Measurements from ENCODE around the gene POLN. TPM values are rescaled to one million over a fixed set of nuclear protein-coding genes. Genes with fewer than 3 reads are reported as not detected.

The POLN gene
- polyA plus RNA-seq, 3 donors: 0.08 to 0.33 (median 0.28) TPM

GRCh38 chr4:2260344-2261109, 18.6 kb upstream of the POLN start:
- H3K4me1 Mint-ChIP-seq: peaks cover 18% of the 10 kb centered on the region
- H3K27ac ChIP-seq (ENCODE audit: low read depth in 1 of 2, low read length in 2 of 2): peak overlapping the region in 1 of 2 donors; percentile 45
- peaks cover 26 to 45% of the 10 kb centered on the region in 2 donors for H3K36me3 ChIP-seq (replicated peaks in 1 of 2; ENCODE audit: control insufficient read depth in 1 of 2, insufficient read depth in 2 of 2, low read length in 2 of 2)
- 66% methylated on average over 14 of the region's 23 CpGs for WGBS (ENCODE audit: insufficient coverage)
- peak overlapping the region in 1 of 7 donors; percentile 21 for H3K27ac Mint-ChIP-seq
- H3K36me3 Mint-ChIP-seq: peaks cover 7 to 16% of the 10 kb centered on the region in 2 donors
- H3K4me1 ChIP-seq (ENCODE audit: control insufficient read depth in 1 of 2, insufficient read depth in 2 of 2, low read length in 2 of 2): peaks cover 22 to 25% of the 10 kb centered on the region in 2 donors
- H3K9me3 ChIP-seq (replicated peaks in 1 of 2; ENCODE audit: control insufficient read depth in 1 of 2, insufficient read depth in 1 of 2, low read length in 2 of 2): no peaks in the 10 kb centered on the region
- H3K27me3 Mint-ChIP-seq (ENCODE audit: low read depth in 3 of 3): peaks cover 0 to 4% (median 3%) of the 10 kb centered on the region in 3 donors
- H3K9ac ChIP-seq (ENCODE audit: insufficient read depth, low read length, poor library complexity, severe bottlenecking): peak overlapping the region; percentile 70
- no peaks in the 10 kb centered on the region for H3K9me3 Mint-ChIP-seq
- DNase-seq: no peak
- TF ChIP-seq, protein P1, sequence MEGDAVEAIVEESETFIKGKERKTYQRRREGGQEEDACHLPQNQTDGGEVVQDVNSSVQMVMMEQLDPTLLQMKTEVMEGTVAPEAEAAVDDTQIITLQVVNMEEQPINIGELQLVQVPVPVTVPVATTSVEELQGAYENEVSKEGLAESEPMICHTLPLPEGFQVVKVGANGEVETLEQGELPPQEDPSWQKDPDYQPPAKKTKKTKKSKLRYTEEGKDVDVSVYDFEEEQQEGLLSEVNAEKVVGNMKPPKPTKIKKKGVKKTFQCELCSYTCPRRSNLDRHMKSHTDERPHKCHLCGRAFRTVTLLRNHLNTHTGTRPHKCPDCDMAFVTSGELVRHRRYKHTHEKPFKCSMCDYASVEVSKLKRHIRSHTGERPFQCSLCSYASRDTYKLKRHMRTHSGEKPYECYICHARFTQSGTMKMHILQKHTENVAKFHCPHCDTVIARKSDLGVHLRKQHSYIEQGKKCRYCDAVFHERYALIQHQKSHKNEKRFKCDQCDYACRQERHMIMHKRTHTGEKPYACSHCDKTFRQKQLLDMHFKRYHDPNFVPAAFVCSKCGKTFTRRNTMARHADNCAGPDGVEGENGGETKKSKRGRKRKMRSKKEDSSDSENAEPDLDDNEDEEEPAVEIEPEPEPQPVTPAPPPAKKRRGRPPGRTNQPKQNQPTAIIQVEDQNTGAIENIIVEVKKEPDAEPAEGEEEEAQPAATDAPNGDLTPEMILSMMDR (IDR thresholded peaks at IDR 0.05): no peak
- peaks cover 32% of the 10 kb centered on the region for H3K79me2 ChIP-seq (ENCODE audit: insufficient read depth, low read length)
- H2AFZ ChIP-seq (ENCODE audit: insufficient read depth, low read depth, low read length, poor library complexity, severe bottlenecking): peak overlapping the region; percentile 50
- intact Hi-C loops (cut with micrococcal nuclease): loop anchor here (2.0 to 10.0 kb wide), 4 partner anchors 157 to 546 kb away; partner anchors contain the start of genes CFAP99 (in 2 of the 2), ZFYVE28 (in 2 of the 2), NELFA (in 1 of the 2) and SLBP (in 1 of the 2)
- no peaks in the 10 kb centered on the region for H3K27me3 ChIP-seq (ENCODE audit: control insufficient read depth in 2 of 2, insufficient read depth in 2 of 2, low read length in 2 of 2)
- H3K4me3 Mint-ChIP-seq: peak overlapping the region; percentile 75 to 78
- H3K4me2 ChIP-seq (replicated peaks; ENCODE audit: extremely low read depth, low read length, poor library complexity, severe bottlenecking): peak overlapping the region; percentile 99
- peak overlapping the region; percentile 80 to 93 (median 92) for H3K4me3 ChIP-seq (replicated peaks in 1 of 3; ENCODE audit: low read depth in 2 of 3, low read length in 3 of 3)
- peaks cover 57% of the 10 kb centered on the region for H4K20me1 ChIP-seq (ENCODE audit: insufficient read depth, low read length)

- intact Hi-C loops (cut with micrococcal nuclease): loop anchor here (2.0 to 10.0 kb wide), 4 partner anchors 158 to 545 kb away; partner anchors contain the start of genes CFAP99 (in 2 of the 2), ZFYVE28 (in 2 of the 2), NELFA (in 1 of the 2) and SLBP (in 1 of the 2)
- peaks cover 65% of the 10 kb centered on the region for H4K20me1 ChIP-seq (ENCODE audit: insufficient read depth, low read length)
- 95% methylated on average over 13 of the region's 15 CpGs for WGBS (ENCODE audit: insufficient coverage)
- no peak overlapping the region for H3K4me3 ChIP-seq (replicated peaks in 1 of 3; ENCODE audit: low read depth in 2 of 3, low read length in 3 of 3)
- no peak overlapping the region for H3K27ac ChIP-seq (ENCODE audit: low read depth in 1 of 2, low read length in 2 of 2)
- Mint-ChIP-seq H3K27me3 (ENCODE audit: low read depth in 3 of 3) (peaks cover 0 to 4% (median 3%) of the 10 kb centered on the region in 3 donors), H3K4me3 (peak overlapping the region in 1 of 2 donors; percentile 20), H3K9me3 (no peaks in the 10 kb centered on the region), H3K36me3 (peaks cover 12 to 21% of the 10 kb centered on the region in 2 donors), H3K4me1 (peaks cover 18% of the 10 kb centered on the region), H3K27ac (no peak overlapping the region)
- H3K79me2 ChIP-seq (ENCODE audit: insufficient read depth, low read length): peaks cover 32% of the 10 kb centered on the region
- H3K36me3 ChIP-seq (replicated peaks in 1 of 2; ENCODE audit: control insufficient read depth in 1 of 2, insufficient read depth in 2 of 2, low read length in 2 of 2): peaks cover 32 to 52% of the 10 kb centered on the region in 2 donors
- H3K9me3 ChIP-seq (replicated peaks in 1 of 2; ENCODE audit: control insufficient read depth in 1 of 2, insufficient read depth in 1 of 2, low read length in 2 of 2): no peaks in the 10 kb centered on the region
- TF ChIP-seq, protein P1 (IDR thresholded peaks at IDR 0.05): no peak
- H3K4me2 ChIP-seq (replicated peaks; ENCODE audit: extremely low read depth, low read length, poor library complexity, severe bottlenecking): no peak overlapping the region
- no peaks in the 10 kb centered on the region for H3K27me3 ChIP-seq (ENCODE audit: control insufficient read depth in 2 of 2, insufficient read depth in 2 of 2, low read length in 2 of 2)
- no peak overlapping the region for H3K9ac ChIP-seq (ENCODE audit: insufficient read depth, low read length, poor library complexity, severe bottlenecking)
- H2AFZ ChIP-seq (ENCODE audit: insufficient read depth, low read depth, low read length, poor library complexity, severe bottlenecking): no peak overlapping the region
- peaks cover 22 to 25% of the 10 kb centered on the region in 2 donors for H3K4me1 ChIP-seq (ENCODE audit: control insufficient read depth in 1 of 2, insufficient read depth in 2 of 2, low read length in 2 of 2)
- DNase-seq: no peak
Measured at GRCh38 chr4:2259541-2260343, 17.8 kb upstream of the POLN start.

Data from CD14-positive monocyte (primary cell).